ENCODE results near the gene ELAVL1. TPM values are rescaled to one million over a fixed set of nuclear protein-coding genes. Genes with fewer than 3 reads are reported as not detected.
A peak's percentile ranks its signal among the peaks of the same experiment; 100 is the strongest.
"Not testable (repeated sequence)": the region's sequence is repeated elsewhere in the genome, so short reads cannot be mapped to it uniquely, and the experiment has no call there.

The ELAVL1 gene
- total and polyA plus RNA-seq, 7 donors = 15.8 to 31.0 (median 20.3) TPM

DNA sequence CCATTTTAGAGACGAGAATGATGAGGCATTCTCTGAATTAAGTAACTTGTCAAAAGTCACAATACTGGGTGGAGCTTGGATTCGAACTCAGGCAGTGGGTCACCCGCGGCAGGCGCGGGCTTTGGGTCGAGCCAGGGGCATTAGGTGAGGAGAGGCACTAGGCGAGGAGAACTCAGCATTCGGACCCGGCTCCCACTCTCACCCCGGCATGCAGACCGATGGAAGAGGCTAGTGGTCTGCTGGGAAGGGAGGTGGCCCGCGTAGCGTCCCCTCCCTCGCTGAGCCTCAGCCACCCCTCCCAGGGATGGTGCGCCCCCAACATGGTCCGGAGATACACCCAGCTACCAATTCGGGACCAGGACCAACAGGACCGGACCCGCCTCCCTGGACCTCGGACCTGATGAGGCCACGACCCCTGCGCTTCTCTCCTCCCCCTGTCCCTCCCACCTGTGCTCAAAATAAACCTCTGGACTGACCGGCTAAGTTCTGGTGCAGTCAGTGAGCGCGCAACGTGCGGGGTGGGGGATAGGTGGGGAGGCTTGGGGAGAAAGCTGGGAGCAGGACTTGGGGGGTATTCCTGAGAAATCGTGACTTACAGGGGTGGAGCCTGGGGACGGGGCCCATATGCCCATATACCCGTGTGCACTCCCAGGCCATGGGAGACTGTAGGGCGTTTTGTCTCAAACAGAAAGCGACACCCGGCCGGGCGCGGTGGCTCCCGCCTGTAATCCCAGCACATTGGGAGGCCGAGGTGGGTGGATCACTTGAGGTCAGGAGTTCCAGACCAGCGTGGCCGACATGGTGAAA is 86.6 kb downstream of the ELAVL1 start:
- H3K9me3 ChIP-seq = no peaks in the 10 kb centered on the region
- H3K27me3 ChIP-seq = peaks cover 38 to 52% (median 52%) of the 10 kb centered on the region in 3 donors
- intact Hi-C loops (cut with DNase I) = no loop called here
- H3K4me1 ChIP-seq = peaks cover 0 to 72% (median 71%) of the 10 kb centered on the region in 4 donors
- TF ChIP-seq POLR2A (IDR thresholded peaks at IDR 0.05) = no peak
- no peak for TF ChIP-seq EP300 (IDR thresholded peaks at IDR 0.05)
- TF ChIP-seq, protein P1, sequence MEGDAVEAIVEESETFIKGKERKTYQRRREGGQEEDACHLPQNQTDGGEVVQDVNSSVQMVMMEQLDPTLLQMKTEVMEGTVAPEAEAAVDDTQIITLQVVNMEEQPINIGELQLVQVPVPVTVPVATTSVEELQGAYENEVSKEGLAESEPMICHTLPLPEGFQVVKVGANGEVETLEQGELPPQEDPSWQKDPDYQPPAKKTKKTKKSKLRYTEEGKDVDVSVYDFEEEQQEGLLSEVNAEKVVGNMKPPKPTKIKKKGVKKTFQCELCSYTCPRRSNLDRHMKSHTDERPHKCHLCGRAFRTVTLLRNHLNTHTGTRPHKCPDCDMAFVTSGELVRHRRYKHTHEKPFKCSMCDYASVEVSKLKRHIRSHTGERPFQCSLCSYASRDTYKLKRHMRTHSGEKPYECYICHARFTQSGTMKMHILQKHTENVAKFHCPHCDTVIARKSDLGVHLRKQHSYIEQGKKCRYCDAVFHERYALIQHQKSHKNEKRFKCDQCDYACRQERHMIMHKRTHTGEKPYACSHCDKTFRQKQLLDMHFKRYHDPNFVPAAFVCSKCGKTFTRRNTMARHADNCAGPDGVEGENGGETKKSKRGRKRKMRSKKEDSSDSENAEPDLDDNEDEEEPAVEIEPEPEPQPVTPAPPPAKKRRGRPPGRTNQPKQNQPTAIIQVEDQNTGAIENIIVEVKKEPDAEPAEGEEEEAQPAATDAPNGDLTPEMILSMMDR (IDR thresholded peaks at IDR 0.05) = no peak
- no peak for TF ChIP-seq POLR2AphosphoS5 (IDR thresholded peaks at IDR 0.05)
- H3K4me3 ChIP-seq = no peak overlapping the region
- no peak for DNase-seq
- WGBS, 2 donors = 28 to 39% methylated on average over 42 of the region's 42 CpGs
- peaks cover 11 to 16% (median 13%) of the 10 kb centered on the region in 4 donors for H3K36me3 ChIP-seq
- peak overlapping the region in 3 of 4 donors; percentile 93 to 98 (median 97) for H3K27ac ChIP-seq

DNA sequence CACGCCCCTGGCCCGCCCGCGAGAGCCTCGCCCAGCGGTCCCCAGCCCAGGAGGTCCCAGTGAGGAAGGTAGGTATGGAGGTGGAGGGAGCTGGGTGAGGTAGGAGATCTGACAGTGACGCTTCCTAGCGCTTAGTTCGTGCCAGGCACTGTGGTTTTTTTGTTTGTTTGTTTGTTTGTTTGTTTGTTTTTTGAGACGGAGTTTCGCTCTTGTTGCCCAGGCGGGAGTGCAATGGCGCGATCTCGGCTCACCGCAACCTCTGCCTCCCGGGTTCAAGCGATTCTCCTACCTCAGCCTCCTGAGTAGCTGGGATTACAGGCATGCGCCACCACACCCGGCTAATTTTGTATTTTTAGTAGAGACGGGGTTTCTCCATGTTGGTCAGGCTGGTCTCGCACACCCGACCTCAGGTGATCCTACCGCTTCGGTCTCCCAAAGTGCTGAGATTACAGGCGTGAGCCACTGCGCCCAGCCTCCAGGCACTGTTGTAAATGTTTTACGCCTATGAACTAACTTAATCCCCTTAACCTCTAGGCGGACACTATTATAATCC is 87.3 kb downstream of the ELAVL1 start:
- DNase-seq; H3K9me3 ChIP-seq; intact Hi-C loops (cut with DNase I): not testable (repeated sequence)
- Histone ChIP-seq H3K36me3 (peaks cover 11 to 19% (median 13%) of the 10 kb centered on the region in 4 donors), H3K4me3 (peak overlapping the region in 2 of 4 donors; percentile 38 to 42), H3K4me1 (peaks cover 0 to 66% (median 64%) of the 10 kb centered on the region in 4 donors), H3K27me3 (peaks cover 38 to 52% (median 52%) of the 10 kb centered on the region in 3 donors), H3K27ac (peak overlapping the region in 2 of 4 donors; percentile 27 to 81)
- TF ChIP-seq, protein P1 (IDR thresholded peaks at IDR 0.05) = peak in 1 of 4 experiments; percentile 0
- WGBS, 2 donors = 9 to 21% methylated on average over 28 to 29 of the region's 29 CpGs

DNA sequence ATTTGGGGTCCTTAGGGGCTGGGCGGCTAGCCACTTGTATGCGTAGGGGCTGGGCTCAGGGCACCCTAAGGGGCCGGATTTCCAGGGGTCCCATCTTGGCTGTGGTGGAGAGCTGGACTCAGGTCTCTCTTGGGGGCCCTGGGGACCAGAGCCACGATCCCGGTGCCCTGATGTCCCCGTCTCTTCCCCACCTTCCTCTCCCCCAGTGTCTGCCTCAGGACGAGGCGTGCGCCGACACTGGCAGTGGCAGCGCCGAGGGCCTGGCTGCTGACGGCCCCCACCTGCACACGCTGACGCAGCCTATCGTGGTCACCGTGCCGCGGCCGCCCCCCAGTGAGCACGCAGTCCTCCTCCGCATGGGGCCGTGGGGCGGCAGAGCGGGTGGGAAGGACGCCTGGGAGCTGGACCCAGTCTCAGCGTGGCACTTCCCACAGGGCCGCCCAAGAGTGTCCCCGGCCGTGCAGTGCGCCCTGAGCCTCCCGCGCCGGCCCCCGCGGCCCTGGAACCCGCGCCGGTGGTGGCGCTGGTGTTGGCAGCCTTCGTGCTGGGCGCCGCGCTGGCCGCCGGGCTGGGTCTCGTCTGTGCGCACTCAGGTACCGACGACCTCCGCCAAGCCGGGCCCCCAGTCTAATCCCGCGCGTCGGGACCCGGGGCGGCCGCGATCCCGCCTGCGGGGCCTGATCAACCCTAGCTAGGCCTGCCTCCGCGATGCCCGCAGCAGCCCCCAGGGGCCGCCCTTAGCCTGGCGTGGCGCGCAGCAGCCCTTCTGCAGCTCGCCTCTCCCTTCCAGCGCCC is 88.0 kb downstream of the ELAVL1 start:
- Histone ChIP-seq H3K9me3 (no peaks in the 10 kb centered on the region), H3K36me3 (peaks cover 11 to 19% (median 14%) of the 10 kb centered on the region in 4 donors), H3K4me1 (peaks cover 0 to 59% (median 57%) of the 10 kb centered on the region in 4 donors), H3K27me3 (peaks cover 38 to 52% (median 52%) of the 10 kb centered on the region in 3 donors), H3K4me3 (peak overlapping the region in 3 of 4 donors; percentile 6 to 42 (median 38)), H3K27ac (peak overlapping the region; percentile 13 to 81 (median 34))
- WGBS, 2 donors = 1 to 2% methylated on average over 71 of the region's 71 CpGs
- intact Hi-C loops (cut with DNase I) = no loop called here
- TF ChIP-seq, protein P1 (IDR thresholded peaks at IDR 0.05) = peak; percentile 13 to 63 (median 40)
- TF ChIP-seq POLR2AphosphoS5 (IDR thresholded peaks at IDR 0.05) = peak in 1 of 4 donors; percentile 8
- no peak for TF ChIP-seq POLR2A (IDR thresholded peaks at IDR 0.05)
- DNase-seq = no peak

DNA sequence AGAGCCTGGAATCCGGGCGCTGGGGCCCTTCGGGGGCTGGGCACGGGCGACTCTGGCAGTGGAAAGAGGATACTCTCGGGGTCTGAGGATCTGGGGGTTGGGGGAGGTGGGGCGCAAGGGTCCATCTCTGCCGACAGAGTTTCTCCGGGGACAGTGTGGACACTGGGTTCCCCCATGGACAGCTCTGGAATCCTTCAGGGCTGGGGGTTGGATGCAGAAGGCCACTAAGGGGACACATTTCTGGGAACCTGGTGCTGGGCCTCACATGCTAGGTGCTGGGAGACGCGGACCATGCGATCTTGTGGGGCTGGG is 88.5 kb downstream of the ELAVL1 start:
- H3K4me3 ChIP-seq = peak overlapping the region in 3 of 4 donors; percentile 8 to 42 (median 33)
- intact Hi-C loops (cut with DNase I) = no loop called here

More for the DNA sequence above, 88.5 kb downstream of the ELAVL1 start:
- H3K27me3 ChIP-seq = peaks cover 38 to 52% (median 52%) of the 10 kb centered on the region in 3 donors
- peaks cover 13 to 19% (median 14%) of the 10 kb centered on the region in 4 donors for H3K36me3 ChIP-seq
- no peak for TF ChIP-seq POLR2AphosphoS5 (IDR thresholded peaks at IDR 0.05)
- TF ChIP-seq POLR2A (IDR thresholded peaks at IDR 0.05) = no peak
- TF ChIP-seq, protein P1 (IDR thresholded peaks at IDR 0.05) = no peak
- no peak for TF ChIP-seq EP300 (IDR thresholded peaks at IDR 0.05)
- peak overlapping the region in 1 of 4 donors; percentile 81 for H3K27ac ChIP-seq
- DNase-seq = no peak
- WGBS, 2 donors = 6 to 7% methylated on average over 12 of the region's 12 CpGs
- H3K4me1 ChIP-seq = peaks cover 0 to 53% (median 51%) of the 10 kb centered on the region in 4 donors
- no peaks in the 10 kb centered on the region for H3K9me3 ChIP-seq
